CMK (cell line): Measurements from ENCODE around the gene OR8U1.
"Not testable (repeated sequence)": the region's sequence is repeated elsewhere in the genome, so short reads cannot be mapped to it uniquely, and the experiment has no call there.

Source experiments
- DNase-seq: peaks from one replicate; pipeline ENCODE4 v3.0.0-alpha.2; 2010; ENCODE audit warnings: low read depth

The OR8U1 gene

DNA sequence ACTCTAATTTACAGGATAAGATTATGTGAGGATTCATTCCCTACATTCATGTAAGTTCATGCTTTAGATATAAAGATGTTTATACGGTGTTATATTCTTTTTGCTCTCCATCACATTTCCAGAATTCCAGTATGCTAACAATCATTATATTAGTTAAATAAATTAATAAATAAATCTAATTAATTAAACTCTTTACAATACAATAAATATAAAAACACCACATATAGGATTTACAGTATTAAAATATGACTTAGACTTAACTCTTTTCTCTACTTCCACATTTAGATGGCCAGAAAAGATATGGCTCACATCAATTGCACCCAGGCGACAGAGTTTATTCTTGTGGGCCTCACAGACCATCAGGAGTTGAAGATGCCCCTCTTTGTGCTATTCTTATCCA lies at the start of gene OR8U1:
Gene OR8U1, plus strand, starts transcription at position 301 of the 400 bp plus-strand sequence. Its CDS starts 0 bp downstream, at position 301.
- DNase-seq = no peak

DNA sequence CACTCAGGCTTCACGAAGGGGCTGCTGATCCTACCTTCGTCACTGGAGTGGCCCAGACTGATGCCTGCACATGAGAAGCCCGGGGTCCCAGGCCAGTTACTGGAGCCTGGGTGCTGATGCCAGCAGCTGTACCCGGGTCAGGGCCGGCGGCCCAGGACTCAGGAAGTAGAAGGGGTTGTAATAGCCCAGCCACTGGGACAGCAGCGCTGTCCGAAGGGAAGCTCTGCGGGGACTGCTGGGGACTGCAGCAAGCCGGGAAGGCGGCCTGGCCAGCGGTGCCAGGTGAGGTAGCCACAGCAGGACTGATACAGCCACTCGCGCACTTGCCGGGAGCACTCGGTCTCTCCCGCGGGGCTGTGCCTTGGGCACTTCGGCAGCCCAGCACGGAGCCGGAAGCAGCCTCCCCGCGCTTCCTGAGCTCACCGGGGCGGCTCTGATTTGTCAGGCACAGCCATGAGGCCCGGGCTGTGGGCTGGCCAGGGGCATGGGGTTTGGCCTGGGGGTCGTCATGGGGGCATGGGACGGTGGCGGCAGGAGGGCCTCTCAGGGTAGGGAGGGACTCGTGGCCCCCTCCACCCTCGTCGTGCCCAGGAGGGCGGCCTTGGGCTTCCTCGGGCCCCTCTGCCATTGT lies 43.4 kb upstream of the OR8U1 start:
- no peak for DNase-seq

DNA sequence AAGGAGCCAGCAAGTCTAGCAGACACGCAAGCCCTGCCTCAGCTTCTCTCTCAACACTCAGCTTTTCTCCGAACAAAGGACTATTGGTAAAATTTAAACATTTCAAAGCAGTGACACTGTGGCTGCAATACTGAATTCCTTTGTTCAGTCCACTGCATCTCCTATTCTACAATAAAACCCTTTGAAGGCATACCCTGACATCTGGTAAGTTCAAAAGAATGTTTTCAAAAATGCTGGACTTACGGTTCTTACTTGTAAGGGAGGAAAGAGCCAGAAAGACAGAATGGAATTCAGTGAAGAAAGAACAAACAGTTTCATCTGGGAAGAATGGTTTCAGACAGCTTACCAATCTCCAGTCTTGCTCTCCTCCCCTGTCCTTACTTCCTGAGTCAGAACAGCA lies 42.3 kb upstream of the OR8U1 start:
- no peak for DNase-seq

DNA sequence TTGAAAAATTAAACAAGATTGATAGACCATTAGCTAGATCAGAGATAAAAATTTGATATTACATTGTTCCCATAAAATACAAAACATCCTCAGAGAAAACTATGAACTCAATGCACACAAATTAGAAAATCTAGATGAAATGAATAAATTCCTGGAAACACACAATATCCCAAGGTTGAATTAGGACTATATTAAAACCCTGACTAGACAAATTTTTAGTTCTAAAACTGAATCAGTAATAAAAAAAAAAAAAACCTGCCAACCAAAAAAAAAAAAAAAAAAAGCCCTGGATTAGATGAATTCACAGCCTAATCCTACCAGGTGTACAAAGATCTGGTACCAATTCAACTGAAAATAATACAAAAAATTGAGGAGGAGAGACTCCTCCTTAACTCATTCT lies 35.1 kb upstream of the OR8U1 start:
- no peak for DNase-seq

DNA sequence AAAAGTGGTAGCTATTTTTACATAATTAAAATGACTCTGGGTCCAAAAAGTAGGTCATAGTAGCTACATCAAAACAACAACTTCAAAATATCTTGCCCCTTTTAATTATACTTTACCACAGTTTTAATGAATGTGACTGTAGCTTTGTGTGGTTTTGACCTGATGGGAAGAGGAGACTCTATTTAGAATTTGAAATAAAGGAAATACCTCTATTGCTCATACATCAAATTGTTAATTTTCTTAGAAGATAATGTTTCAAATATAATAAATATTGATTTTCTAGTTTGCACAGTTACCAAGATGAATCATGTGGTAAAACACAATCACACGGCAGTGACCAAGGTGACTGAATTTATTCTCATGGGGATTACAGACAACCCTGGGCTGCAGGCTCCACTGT lies 29.7 kb upstream of the OR8U1 start, which contains the start of gene OR8K1:
Gene OR8K1, plus strand, starts transcription at position 301 of the 400 bp plus-strand sequence. Its CDS starts 0 bp downstream, at position 301.
- no peak for DNase-seq

DNA sequence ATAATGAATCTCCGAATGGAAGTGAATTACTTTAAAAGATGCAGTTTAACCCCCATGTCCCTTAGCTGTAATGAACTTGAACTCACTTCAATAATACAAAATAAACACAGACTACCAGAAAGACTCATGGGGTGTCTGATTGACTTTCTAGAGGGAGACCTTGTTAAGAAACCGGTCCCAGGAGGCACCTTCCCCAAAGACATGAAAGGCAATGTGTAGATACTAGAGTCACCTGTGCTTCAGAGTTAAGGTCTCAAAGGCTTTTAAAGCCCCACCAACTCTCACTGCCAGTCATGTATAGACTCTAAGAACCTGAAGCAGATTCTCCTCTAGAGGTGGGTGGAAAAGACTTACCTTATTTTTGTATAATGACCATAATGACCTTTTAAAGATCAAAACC lies 21.4 kb upstream of the OR8U1 start, which contains the start of gene OR8J1:
Gene OR8J1, plus strand, starts transcription at position 301 of the 400 bp plus-strand sequence. CDS start 5,956 bp downstream, outside the sequence.
- DNase-seq = no peak

DNA sequence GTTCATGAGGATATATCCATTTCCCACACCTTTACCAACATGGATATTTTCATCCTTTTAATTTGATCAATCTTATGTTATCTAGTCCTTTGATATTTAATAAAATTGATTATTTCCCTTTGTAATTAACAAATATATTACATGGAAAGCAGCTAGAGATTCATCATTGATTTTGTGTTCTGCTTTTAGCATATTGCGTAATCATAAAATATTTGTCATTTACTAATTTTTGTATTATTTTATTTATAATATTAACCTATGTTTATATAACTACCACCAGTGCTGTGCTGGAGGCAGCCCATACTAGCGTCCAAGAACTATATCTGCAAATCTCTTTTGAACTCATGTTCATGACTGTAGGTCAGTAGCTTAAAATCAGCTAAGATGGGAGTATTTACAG lies 4.7 kb downstream of the OR8U1 start:
- DNase-seq = no peak

DNA sequence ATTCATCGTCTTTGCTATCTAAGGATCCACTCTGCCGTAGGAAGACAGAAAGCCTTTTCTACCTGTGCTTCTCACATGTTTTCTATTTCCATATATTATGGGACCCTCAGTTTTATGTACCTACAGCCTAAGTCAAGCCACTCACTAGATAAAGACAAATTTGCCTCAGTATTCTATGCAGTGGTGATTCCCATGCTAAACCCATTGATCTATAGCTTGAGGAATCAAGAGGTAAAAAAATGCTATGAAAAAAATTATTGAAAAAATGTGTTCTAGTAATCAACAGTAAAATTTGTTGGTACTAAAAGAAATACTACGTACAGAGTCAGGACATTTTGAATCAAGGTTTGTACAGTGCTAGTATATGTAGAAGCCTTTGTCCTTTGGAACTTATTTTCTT lies 19.0 kb downstream of the OR8U1 start:
- no peak for DNase-seq

DNA sequence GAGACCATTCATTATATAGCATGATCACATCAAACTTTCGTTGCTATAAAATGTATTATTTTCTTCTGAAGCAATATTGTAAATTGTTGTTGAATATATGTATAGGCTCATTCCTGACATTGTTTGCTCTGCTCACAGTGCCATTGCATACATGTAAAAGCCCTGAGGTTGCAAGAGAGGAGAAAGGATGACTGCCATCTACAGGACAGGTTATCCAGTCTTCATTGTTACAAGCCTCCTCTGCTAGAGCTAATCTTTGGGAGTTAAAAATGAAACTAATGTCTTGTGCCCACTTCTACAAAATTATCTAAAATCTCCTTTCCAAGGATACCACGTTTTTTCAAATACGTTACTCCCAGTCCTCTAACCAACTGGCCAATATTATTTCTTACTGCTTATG lies 20.6 kb downstream of the OR8U1 start:
- DNase-seq = no peak

DNA sequence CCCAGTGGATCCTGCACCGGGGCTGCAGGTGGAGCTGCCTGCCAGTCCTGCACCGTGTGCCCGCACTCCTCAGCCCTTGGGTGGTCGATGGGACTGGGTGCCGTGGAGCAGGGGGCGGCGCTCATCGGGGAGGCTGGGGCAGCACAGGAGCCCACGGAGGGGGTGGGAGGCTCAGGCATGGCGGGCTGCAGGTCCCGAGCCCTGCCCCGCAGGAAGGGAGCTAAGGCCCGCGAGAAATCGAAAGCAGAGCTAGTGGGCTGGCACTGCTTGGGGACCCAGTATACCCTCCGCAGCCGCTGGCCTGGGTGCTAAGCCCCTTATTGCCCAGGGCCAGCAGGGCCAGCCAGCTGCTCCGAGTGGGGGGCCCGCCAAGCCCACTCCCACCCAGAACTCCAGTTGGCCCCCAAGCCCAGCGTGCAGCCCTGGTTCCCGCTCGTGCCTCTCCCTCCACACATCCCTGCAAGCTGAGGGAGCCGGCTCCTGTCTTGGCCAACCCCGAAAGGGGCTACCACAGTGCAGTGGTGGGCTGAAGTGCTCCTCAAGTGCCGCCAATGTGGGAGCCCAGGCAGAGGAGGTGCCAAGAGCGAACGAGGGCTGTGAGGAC lies 26.5 kb downstream of the OR8U1 start:
- DNase-seq = not testable (repeated sequence)

DNA sequence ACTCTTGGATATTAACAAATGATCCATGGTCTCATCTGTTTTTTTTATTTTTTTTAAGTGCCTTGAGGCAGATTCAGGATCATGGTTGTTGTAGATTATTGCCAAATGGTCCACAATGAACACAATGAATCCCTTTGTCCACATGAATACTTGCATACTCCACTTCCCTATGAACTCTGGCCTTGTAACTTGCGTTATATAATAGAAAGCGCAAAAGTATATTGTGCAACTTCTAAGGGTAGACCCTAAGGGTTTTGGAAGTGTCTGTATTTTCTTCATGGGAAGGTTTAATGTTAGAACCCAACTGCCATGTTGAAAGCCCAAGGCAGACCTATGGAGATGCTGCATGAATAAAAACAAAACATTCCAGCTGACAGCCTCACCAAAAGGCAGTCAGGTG lies 29.0 kb downstream of the OR8U1 start:
- no peak for DNase-seq

DNA sequence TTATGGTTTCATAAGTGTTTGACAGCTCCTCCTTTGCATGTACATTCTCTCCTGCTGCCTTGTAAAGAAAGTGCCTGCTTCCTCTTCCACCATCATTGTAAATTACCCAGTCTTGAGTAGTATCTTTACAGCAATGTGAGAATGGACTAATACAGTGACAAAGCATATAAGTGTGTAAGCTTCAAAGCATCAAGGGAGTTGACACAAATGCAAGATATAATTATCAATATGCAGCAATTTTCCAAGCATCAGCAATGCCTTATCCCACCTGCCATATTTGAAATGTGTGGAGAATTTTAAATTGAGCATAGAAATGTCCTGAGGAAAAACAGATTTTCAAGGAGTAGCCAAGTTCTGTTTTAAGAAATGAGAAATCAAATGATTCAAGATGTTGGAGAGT lies 35.4 kb downstream of the OR8U1 start:
- DNase-seq = no peak

DNA sequence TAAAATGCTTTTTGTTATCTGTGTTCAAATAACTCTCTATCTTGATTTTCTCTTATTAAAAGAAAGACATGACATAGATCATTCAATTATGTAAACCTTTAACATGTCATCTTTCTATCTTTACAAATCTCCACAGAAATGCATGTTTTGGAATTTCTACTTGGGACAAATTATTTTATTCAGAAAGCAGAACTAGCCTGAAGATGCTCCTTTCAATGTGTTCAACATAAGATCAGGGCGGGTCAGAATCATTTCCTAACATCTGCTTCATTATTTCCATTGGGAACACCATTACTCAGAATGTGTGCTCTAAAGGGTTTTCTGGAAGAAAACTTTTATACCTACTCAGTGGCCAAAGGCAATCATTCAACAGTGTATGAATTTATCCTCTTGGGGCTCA lies 37.0 kb downstream of the OR8U1 start, which contains the start of gene OR5AL1:
Gene OR5AL1, plus strand, starts transcription at position 301 of the 400 bp plus-strand sequence.
- DNase-seq = no peak
